Liver (tissue), 3 donors: Measurements from ENCODE around the gene AFF2.

Experiments
- ATF3 ChIP-seq: IDR thresholded peaks from 2 replicates; pipeline ENCODE4 v1.6.1; 2016; ENCODE audit warnings: antibody characterized with exemption
- CTCF ChIP-seq: fragments of 150-350 bp; IDR thresholded peaks from 2 replicates; pipeline ENCODE4 v1.5.1; 2017; ENCODE audit warnings: improper control_type of control experiment, low read depth, low read length; ENCODE audit not compliant: missing input control
- FOXA1 ChIP-seq: IDR thresholded peaks from 2 replicates; pipeline ENCODE4 v1.6.1; 2016; ENCODE audit warnings: antibody characterized with exemption
- FOXA2 ChIP-seq: IDR thresholded peaks from 2 replicates; pipeline ENCODE4 v1.6.1; 2016; ENCODE audit warnings: antibody characterized with exemption
- HNF4G ChIP-seq: IDR thresholded peaks from 2 replicates; pipeline ENCODE4 v1.6.1; 2016; ENCODE audit warnings: antibody characterized with exemption
- MAX ChIP-seq: IDR thresholded peaks from 2 replicates; pipeline ENCODE4 v1.6.1; 2016; ENCODE audit warnings: antibody characterized with exemption
- RAD21 ChIP-seq, 2 donors: IDR thresholded peaks; 2 replicates each; pipeline ENCODE4 v1.6.1; 2016; ENCODE audit warnings: antibody characterized with exemption in 2 of 2, mild to moderate bottlenecking in 2 of 2
- REST ChIP-seq: IDR thresholded peaks from 2 replicates; pipeline ENCODE4 v1.6.1; 2016; ENCODE audit warnings: antibody characterized with exemption, mild to moderate bottlenecking
- SP1 ChIP-seq: IDR thresholded peaks from 2 replicates; pipeline ENCODE4 v1.6.1; 2018; ENCODE audit warnings: antibody characterized with exemption, mild to moderate bottlenecking
- TAF1 ChIP-seq: conservative IDR thresholded peaks from 2 replicates; pipeline ENCODE4 v1.6.1; 2016; ENCODE audit warnings: antibody characterized with exemption, mild to moderate bottlenecking
- YY1 ChIP-seq: IDR thresholded peaks from 2 replicates; pipeline ENCODE4 v1.6.1; 2016; ENCODE audit warnings: antibody characterized with exemption, mild to moderate bottlenecking
- ZBTB33 ChIP-seq: IDR thresholded peaks from 2 replicates; pipeline ENCODE4 v1.6.1; 2016; ENCODE audit warnings: antibody characterized with exemption
- donor health status: healthy.
- donor health status: healthy.

- TF ChIP-seq CTCF, result no peak
- TF ChIP-seq RAD21 (IDR thresholded peaks at IDR 0.05), result no peak
- no peak for TF ChIP-seq YY1
- TF ChIP-seq MAX, result no peak
- no peak for TF ChIP-seq FOXA1
- TF ChIP-seq REST, result no peak
- TF ChIP-seq SP1, result no peak
- TF ChIP-seq TAF1, result no peak
- no peak for TF ChIP-seq ZBTB33
- no peak for TF ChIP-seq ATF3
- no peak for TF ChIP-seq HNF4G
- TF ChIP-seq FOXA2, result no peak
Observed at GRCh38 chrX:148507418-148507817, 7.0 kb downstream of the AFF2 start.
